Lower lobe of right lung (tissue), 2 donors: ENCODE data around the gene CCDC120. TPM values are rescaled to one million over a fixed set of nuclear protein-coding genes. Genes with fewer than 3 reads are reported as not detected.

Experiments used
- ATAC-seq, 2 donors: fragments of 200-7000 bp; cut with Tn5 transposase; one replicate each; pipeline ENCODE4 v1.9.1; 2020 to 2022; ENCODE audit warnings: mild to moderate bottlenecking in 2 of 2, moderate library complexity in 2 of 2
- DNase-seq: peaks from one replicate; pipeline ENCODE4 v3.0.0-alpha.2; 2020
- H3K27ac ChIP-seq: fragments of 200-600 bp; one replicate; pipeline ENCODE4 v1.8.0; 2022
- H3K27me3 ChIP-seq: fragments of 200-600 bp; one replicate; pipeline ENCODE4 v1.8.0; 2022; ENCODE audit warnings: low read depth
- H3K36me3 ChIP-seq: fragments of 200-600 bp; one replicate; pipeline ENCODE4 v1.8.0; 2022; ENCODE audit warnings: mild to moderate bottlenecking
- H3K4me1 ChIP-seq: fragments of 200-600 bp; one replicate; pipeline ENCODE4 v1.8.0; 2022
- H3K4me3 ChIP-seq: fragments of 200-600 bp; one replicate; pipeline ENCODE4 v1.8.0; 2022; ENCODE audit warnings: mild to moderate bottlenecking
- H3K9me3 ChIP-seq: fragments of 200-600 bp; one replicate; pipeline ENCODE4 v1.8.0; 2022
- intact Hi-C: fragments of 100-400 bp; cut with DNase I; formaldehyde crosslinking; loops from one replicate; pipeline ENCODE4 v1.11.0; 2022
- total RNA-seq: library from RNA; stranded (reverse); fragmentation: NEBNext Ultra II Directional; extraction: Animal tissue kit (Norgen Biotek cat#: 25700); gene quantifications from one replicate; pipeline ENCODE4 v1.2.1, GENCODE V29; 2021
- TF ChIP-seq, protein P1 (sequence below): fragments of 200-600 bp; IDR thresholded peaks from one replicate; pipeline ENCODE4 v1.8.0; 2022; ENCODE audit warnings: antibody characterized with exemption, mild to moderate bottlenecking
- donor health status: DM: no; HTN: yes; CAD: no; lungs with severe emphysema.

Gene CCDC120
- total RNA-seq, 1 donor from 2014 or later = 9.5 TPM

GRCh38 chrX:49117581-49117980, 58.8 kb downstream of the CCDC120 start:
- H3K9me3 ChIP-seq = no peaks in the 10 kb centered on the region
- DNase-seq (no peak), ATAC-seq (no peak)
- intact Hi-C loops = no loop called here
- H3K27ac ChIP-seq = no peak overlapping the region
- no peaks in the 10 kb centered on the region for H3K27me3 ChIP-seq
- peaks cover 3% of the 10 kb centered on the region for H3K4me1 ChIP-seq
- peaks cover 65% of the 10 kb centered on the region for H3K36me3 ChIP-seq
- TF ChIP-seq, protein P1, sequence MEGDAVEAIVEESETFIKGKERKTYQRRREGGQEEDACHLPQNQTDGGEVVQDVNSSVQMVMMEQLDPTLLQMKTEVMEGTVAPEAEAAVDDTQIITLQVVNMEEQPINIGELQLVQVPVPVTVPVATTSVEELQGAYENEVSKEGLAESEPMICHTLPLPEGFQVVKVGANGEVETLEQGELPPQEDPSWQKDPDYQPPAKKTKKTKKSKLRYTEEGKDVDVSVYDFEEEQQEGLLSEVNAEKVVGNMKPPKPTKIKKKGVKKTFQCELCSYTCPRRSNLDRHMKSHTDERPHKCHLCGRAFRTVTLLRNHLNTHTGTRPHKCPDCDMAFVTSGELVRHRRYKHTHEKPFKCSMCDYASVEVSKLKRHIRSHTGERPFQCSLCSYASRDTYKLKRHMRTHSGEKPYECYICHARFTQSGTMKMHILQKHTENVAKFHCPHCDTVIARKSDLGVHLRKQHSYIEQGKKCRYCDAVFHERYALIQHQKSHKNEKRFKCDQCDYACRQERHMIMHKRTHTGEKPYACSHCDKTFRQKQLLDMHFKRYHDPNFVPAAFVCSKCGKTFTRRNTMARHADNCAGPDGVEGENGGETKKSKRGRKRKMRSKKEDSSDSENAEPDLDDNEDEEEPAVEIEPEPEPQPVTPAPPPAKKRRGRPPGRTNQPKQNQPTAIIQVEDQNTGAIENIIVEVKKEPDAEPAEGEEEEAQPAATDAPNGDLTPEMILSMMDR = no peak
- no peak overlapping the region for H3K4me3 ChIP-seq

Other genes with a start within 250 kb of the CCDC120 start
- not detected for gene ERAS, start 232.5 kb upstream of the CCDC120 start, total RNA-seq
- gene PCSK1N, start 223.4 kb upstream of the CCDC120 start, total RNA-seq = 3.0 TPM
- gene TIMM17B, start 161.2 kb upstream of the CCDC120 start, total RNA-seq = 37.7 TPM
- 55.0 TPM for gene PQBP1, start 161.1 kb upstream of the CCDC120 start, total RNA-seq
- gene SLC35A2, start 147.4 kb upstream of the CCDC120 start, total RNA-seq = 21.3 TPM
- gene PIM2, start 140.0 kb upstream of the CCDC120 start, total RNA-seq = 20.6 TPM
- gene OTUD5, start 101.4 kb upstream of the CCDC120 start, total RNA-seq = 45.8 TPM
- 1.8 TPM for gene KCND1, start 87.2 kb upstream of the CCDC120 start, total RNA-seq
- gene GRIPAP1, start 56.7 kb upstream of the CCDC120 start, total RNA-seq = 54.2 TPM
- gene TFE3, start 15.6 kb upstream of the CCDC120 start, total RNA-seq = 51.4 TPM
- 17.4 TPM for gene PRAF2, start 15.0 kb downstream of the CCDC120 start, total RNA-seq
- gene WDR45, start 20.9 kb downstream of the CCDC120 start, total RNA-seq = 54.8 TPM
- gene GPKOW, start 64.7 kb downstream of the CCDC120 start, total RNA-seq = 19.1 TPM
- gene MAGIX, start 103.8 kb downstream of the CCDC120 start, total RNA-seq = 6.7 TPM
- gene PLP2, start 112.9 kb downstream of the CCDC120 start, total RNA-seq = 91.8 TPM
- 13.1 TPM for gene PRICKLE3, start 127.4 kb downstream of the CCDC120 start, total RNA-seq
- gene SYP, start 141.2 kb downstream of the CCDC120 start, total RNA-seq = 4.2 TPM
- gene CACNA1F, start 174.3 kb downstream of the CCDC120 start, total RNA-seq = 1.4 TPM
- gene CCDC22, start 176.5 kb downstream of the CCDC120 start, total RNA-seq = 19.8 TPM
- gene FOXP3, start 205.7 kb downstream of the CCDC120 start, total RNA-seq = not detected
- 5.5 TPM for gene PPP1R3F, start 210.8 kb downstream of the CCDC120 start, total RNA-seq
- not detected for gene GAGE10, start 244.6 kb downstream of the CCDC120 start, total RNA-seq